ENCODE data around the gene TMEM44.

The TMEM44 gene

GRCh38 chr3:194575484-194576210 lies 57.6 kb downstream of the TMEM44 start:
- no peak for FAIRE-seq

GRCh38 chr3:194574639-194575483 lies 58.4 kb downstream of the TMEM44 start:
- FAIRE-seq, result no peak

DNA sequence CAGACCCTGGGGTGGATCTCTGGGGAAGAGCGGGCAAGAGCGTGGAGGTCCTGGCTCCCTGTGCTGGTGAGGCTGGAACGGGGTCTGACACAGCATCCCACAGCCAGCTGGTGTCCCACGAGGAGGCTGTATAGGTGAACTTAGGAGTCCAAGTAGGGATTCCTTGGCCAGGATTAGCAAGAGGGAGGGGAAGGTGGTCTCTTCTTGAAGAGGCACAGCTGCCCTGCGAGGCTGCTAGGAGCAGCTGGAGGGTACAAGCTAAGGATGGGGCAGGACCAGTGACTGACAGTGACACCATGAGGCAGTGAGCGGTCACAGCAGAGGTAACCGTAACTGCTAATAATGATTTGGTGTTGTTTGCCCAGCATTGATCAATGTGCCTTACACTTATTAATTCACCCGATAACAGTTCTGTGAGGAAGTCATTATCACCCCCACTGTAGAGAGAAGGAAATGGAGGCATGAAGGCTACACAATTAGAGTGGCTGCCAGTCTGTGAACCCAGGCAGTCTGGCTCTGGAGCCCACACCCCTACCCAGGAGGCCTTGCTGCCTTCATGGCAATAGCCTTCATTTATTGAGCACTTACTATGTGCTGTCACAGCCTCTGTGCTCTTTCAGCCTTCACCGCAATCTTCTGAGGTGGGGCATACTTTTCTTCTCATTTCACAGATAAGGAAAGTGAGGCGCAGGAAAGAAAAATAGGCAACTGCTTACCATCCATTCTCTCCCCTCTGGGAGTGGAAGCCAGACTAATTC lies 59.4 kb downstream of the TMEM44 start:
- FAIRE-seq, result no peak

GRCh38 chr3:194572944-194573491 lies 60.2 kb downstream of the TMEM44 start:
- FAIRE-seq, result no peak

DNA sequence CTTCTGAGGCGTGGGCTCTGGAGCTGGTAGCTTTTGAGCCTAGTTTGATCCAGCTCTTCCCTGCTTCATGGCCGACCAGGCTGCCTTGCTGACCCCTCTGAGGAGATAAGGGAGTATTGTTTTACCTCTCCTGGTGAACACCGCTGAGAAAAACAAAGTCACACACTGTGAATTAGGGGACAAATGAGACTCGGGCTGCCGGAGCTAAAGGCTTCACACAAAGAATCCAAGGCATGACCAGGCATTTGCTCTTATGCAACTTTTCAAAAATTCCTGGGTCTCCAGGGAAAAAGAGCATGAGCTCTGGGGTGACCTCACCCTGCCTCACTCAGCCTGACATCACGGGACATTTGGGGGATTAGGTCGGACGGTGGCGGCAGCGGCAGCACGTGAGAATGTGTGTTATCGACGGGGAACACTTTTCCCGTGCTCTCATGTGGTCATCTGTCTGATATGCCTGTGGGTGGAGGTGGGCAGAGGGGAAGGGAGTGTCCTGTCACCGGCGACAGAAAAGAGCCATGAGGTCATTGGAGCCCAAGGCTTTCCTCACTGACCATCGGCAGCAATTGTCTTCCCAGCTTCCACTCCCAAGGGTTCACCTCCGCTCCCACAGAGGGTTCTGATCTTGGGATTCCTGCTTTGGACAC lies 61.0 kb downstream of the TMEM44 start:
- no peak for FAIRE-seq

GRCh38 chr3:194571491-194572142 lies 61.6 kb downstream of the TMEM44 start:
- FAIRE-seq, result no peak

GRCh38 chr3:194570898-194571297 lies 62.3 kb downstream of the TMEM44 start:
- no peak for FAIRE-seq

DNA sequence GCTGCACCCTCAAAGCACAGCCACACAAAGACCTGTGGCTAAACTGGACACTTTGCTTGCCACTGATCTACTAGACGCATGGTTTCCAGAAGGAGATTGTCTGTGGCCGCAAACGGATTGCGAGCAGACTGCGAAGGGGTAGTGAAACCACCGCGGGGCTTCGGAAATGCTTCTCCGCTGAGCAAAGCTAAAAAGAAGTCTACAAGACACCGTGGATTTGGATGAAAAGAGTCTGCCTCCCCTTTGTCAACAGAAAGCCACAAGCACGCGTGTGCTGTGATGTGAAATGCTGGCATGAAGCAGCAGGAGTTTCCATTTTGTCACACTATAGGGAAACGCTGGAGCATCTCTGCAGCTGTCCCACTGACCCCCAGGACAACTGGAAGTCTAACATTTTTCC lies 63.0 kb downstream of the TMEM44 start:
- no peak for FAIRE-seq

- FAIRE-seq, result no peak
Measured at GRCh38 chr3:194569252-194569651, 64.0 kb downstream of the TMEM44 start.

DNA sequence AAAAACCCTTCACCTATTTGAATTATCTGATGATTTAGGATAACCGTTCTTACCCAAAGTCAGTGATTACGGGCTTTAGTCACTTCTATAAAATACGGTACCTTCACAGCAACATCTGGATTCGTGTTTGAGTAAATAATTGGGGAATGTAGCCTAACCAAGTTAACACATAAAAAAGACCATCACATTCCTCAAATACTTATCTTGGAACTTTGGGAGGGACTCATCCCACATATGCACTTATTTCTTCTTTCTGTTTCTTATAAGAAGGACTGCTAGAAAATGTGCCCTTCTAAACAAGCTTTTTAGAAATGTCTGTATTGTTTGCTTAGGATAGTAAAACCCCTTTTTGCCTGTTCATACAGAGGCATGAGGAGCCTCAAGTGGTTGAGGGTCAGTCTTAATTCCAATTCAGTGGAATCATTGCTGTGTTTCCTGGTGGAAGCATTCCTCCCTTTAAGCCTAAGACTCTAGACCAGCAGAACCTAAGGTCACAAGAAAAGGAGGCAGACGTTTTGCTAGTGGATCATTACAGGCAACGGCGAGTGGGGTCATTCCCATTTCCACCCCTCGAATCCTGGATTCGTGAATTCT lies 67.5 kb downstream of the TMEM44 start:
- no peak for FAIRE-seq

GRCh38 chr3:194562986-194563385 lies 70.2 kb downstream of the TMEM44 start:
- no peak for FAIRE-seq

GRCh38 chr3:194561306-194561974 lies 71.8 kb downstream of the TMEM44 start:
- FAIRE-seq, result no peak

DNA sequence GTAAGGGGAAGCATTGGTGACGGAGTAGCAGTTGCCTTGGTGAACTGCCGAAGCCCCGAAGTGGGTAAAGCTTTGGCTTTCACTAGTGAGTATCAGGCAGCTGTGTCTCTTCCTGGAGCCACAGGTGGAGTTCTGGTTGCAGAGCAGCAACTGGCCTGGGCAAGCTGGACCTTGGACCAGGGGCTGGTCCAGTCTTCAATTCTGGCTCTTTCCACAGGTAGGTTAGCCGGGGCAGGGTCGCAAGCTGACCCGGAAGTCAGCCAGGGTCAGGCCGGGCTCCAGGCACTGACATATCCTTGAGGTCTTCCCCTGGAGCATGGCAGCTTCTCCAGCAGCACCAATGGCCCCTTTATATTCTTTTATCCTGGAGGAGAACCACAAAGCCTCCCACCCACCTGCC lies 73.2 kb downstream of the TMEM44 start:
- no peak for FAIRE-seq

- FAIRE-seq, result no peak
Measured at GRCh38 chr3:194559530-194559929, 73.7 kb downstream of the TMEM44 start.

DNA sequence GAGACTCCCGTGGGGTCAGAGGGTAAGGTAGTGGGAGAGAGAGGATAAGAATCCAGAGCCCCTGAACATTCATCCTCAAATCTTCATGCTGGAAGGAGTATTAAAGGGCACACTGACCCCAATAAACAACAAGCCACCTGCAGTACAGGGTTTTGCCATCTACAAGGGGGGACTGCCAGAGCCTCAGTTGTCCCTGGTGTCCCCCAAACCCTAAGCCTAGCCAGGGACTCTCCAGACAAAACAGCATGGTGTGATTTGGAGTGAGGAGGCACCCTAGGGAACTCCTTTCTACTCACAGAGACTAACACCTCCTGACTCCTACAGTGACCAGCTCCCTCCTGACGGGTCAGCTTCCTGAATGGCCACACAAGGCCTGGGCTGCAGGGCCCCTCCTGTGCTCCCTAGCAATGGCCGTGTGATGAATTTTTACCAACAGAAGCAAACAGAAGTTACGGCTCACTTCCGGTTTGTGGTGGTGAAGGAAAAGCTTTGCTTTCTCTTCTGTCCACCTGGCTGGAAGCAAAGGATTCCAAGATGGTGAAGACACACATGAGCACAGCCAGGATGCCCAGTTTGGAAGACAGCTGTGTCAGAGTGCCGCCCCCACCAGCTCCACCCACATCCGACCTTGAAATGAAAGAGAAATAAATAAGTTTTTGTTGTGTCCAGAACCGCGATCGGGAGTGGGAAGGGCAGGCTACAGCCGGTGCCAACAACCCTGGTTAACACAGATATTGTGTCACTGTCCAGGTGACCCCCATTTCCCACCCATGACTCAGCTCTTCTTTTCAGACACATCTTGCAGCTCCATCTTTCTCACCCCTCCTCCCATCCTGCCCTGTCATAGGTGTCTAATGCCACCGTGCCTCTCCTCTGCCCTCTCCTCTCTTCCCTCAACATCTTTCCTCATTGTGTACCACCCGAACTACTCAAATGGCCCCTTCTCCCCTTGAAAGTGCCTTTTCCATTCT lies 76.8 kb downstream of the TMEM44 start:
- FAIRE-seq, result no peak

DNA sequence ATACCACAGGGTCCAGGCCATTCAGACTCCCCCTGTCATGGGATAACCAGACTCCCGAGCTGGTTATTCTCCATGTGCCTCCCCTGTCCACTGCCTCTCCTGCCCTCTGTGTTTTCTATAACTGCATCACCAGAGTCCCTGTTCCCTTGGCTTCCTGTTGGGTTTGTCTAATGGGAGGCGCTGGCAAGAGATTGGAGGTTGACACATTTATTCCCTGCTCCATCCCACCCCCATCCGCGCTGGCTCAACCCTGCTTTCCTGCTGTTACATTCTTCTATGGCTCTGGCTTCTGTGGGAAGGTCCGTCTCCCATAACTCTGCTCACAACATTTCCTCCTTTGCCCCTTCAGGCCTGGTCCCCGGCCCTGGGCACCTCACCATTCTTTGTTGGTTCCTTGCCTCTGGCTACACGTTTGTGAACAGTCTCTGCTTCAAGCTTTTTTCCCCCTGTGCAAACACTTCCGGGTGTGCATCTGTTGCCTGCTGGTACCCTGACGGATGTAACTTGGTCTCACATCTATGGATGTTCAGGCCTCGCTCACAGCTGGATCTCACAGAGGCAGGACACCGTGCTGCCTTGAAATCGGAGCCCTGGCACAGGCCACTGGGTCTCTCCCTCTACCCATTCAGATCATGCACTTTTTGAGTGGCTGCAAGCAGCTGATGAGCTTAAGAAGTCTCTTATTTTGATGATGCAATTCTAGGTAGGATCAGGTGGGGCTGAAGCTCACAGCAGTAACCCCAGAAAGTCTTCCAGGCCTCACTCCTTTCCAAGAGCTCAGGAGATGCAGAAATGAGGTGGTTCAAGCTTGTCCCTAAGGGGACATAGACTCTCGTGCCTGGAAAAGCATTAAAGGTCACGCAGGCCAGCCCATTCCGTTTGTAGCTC lies 77.8 kb downstream of the TMEM44 start:
- no peak for FAIRE-seq

- no peak for FAIRE-seq
Measured at GRCh38 chr3:194554473-194555123, 78.6 kb downstream of the TMEM44 start.

- no peak for FAIRE-seq
Measured at GRCh38 chr3:194552327-194552949, 80.8 kb downstream of the TMEM44 start.

Measured in G401.6 (cell line).